K562 (cell line): ENCODE measurements around the gene GPR37L1. TPM values are rescaled to one million over a fixed set of nuclear protein-coding genes. Genes with fewer than 3 reads are reported as not detected.

ENCODE experiments used
- ATAC-seq: fragments of 200-7000 bp; cut with Tn5 transposase; 3 replicates; pipeline ENCODE4 v1.9.1; 2020; ENCODE audit warnings: moderate library complexity
- BruUV-seq: library from RNA; stranded (reverse); fragments of 400-500 nt; replicated peaks from 2 replicates; lab custom pipeline; 2021; lab: Mats Ljungman, UMichigan
- CTCF ChIA-PET: fragments of 300-600 bp; formaldehyde crosslinking; extraction: SDS; loops from one replicate; lab custom pipeline; 2021; ENCODE audit warnings: low intra/inter-chr PET ratio; lab: Yijun Ruan, JAX
- POLR2A ChIA-PET: fragments of 300-600, 350-650 bp; sonication (Branson Sonifier 250); formaldehyde crosslinking; extraction: SDS; loops from one replicate; lab custom pipeline; 2021; ENCODE audit warnings: antibody characterized with exemption, inconsistent platforms; lab: Yijun Ruan, JAX
- DNase-seq, 4 experiments: peaks; one replicate each; pipeline versions ENCODE4 v3.0.0 to v3.0.0-alpha.2; 2011 to 2018; ENCODE audit warnings: low spot score in 3 of 4, mixed read lengths in 3 of 4; ENCODE audit errors: extremely low read depth in 1 of 4
- FAIRE-seq: peaks from 2 replicates; lab custom pipeline; 2011; peaks lifted over from hg19 to GRCh38; lab: Jason Lieb, UNC
- H2AFZ ChIP-seq: 2 replicates; pipeline ENCODE4 v1.6.0; 2011; ENCODE audit warnings: low read depth, low read length, control low read depth, inconsistent platforms
- H3K27ac ChIP-seq: fragments of 200-600 bp; 3 replicates; pipeline ENCODE4 v1.8.0; 2011; ENCODE audit warnings: low read depth, mild to moderate bottlenecking, control low read depth, inconsistent platforms, low read length, moderate library complexity, mixed read lengths; ENCODE audit errors: extremely low read depth
- H3K27me3 ChIP-seq, 2 experiments: fragments of 300-600 bp in 1 of 2; 2 replicates in 1 of 2; 3 replicates in 1 of 2; pipeline versions ENCODE4 v1.6.0 to v1.8.0; 2011; ENCODE audit warnings: inconsistent platforms in 2 of 2, low read length in 2 of 2, mild to moderate bottlenecking in 1 of 2, mixed read lengths in 1 of 2, moderate library complexity in 1 of 2; ENCODE audit not compliant: control insufficient read depth in 2 of 2, insufficient read depth in 2 of 2
- H3K36me3 ChIP-seq: fragments of 300-600 bp; 3 replicates; pipeline ENCODE4 v1.8.0; 2011; ENCODE audit warnings: mild to moderate bottlenecking, low read length, inconsistent platforms; ENCODE audit not compliant: control insufficient read depth, insufficient read depth
- H3K4me1 ChIP-seq, 2 experiments: fragments of 200-600 bp in 1 of 2; replicated peaks in 1 of 2; 2 replicates in 1 of 2; 3 replicates in 1 of 2; pipeline versions ENCODE4 v1.5.1 to v1.8.0; 2011; ENCODE audit warnings: inconsistent platforms in 2 of 2, low read length in 2 of 2, mild to moderate bottlenecking in 1 of 2, mixed read lengths in 1 of 2, moderate library complexity in 1 of 2; ENCODE audit not compliant: control insufficient read depth in 2 of 2, insufficient read depth in 2 of 2
- H3K4me2 ChIP-seq: 2 replicates; pipeline ENCODE4 v1.6.1; 2011; ENCODE audit warnings: low read length, control low read depth, inconsistent platforms, mixed read lengths; ENCODE audit not compliant: insufficient read depth
- H3K4me3 ChIP-seq: fragments of 200-600 bp; sonication (generic), shearing (Covaris generic); 2 replicates; pipeline ENCODE4 v1.5.1; 2016; ENCODE audit warnings: control low read depth, inconsistent platforms
- H3K79me2 ChIP-seq: fragments of 200-600 bp; 3 replicates; pipeline ENCODE4 v1.8.0; 2011; ENCODE audit warnings: low read length, inconsistent platforms; ENCODE audit not compliant: control insufficient read depth, insufficient read depth
- H3K9ac ChIP-seq, 2 experiments: 2 replicates each; pipeline versions ENCODE4 v1.6.0 to v1.6.1; 2011; ENCODE audit warnings: low read depth in 2 of 2, low read length in 2 of 2, control low read depth in 1 of 2, inconsistent platforms in 1 of 2, mild to moderate bottlenecking in 1 of 2, mixed read lengths in 1 of 2; ENCODE audit not compliant: insufficient read depth in 1 of 2
- H3K9me1 ChIP-seq: one replicate; pipeline ENCODE4 v1.6.0; 2011; ENCODE audit warnings: inconsistent platforms, mild to moderate bottlenecking, low read length, moderate library complexity; ENCODE audit not compliant: control insufficient read depth, insufficient read depth
- H3K9me3 ChIP-seq: replicated peaks from 2 replicates; pipeline ENCODE4 v1.5.1; 2011; ENCODE audit warnings: low read depth, low read length, inconsistent platforms; ENCODE audit not compliant: control insufficient read depth, insufficient read depth
- H4K20me1 ChIP-seq: replicated peaks from 2 replicates; pipeline ENCODE4 v1.6.1; 2011; ENCODE audit warnings: low read length, inconsistent platforms, mixed read lengths; ENCODE audit not compliant: control insufficient read depth, insufficient read depth
- BMI1 ChIP-seq: fragments of 150-350 bp; IDR thresholded peaks from 2 replicates; pipeline ENCODE4 v1.6.1; 2014; ENCODE audit warnings: low read length
- COPS2 ChIP-seq: fragments of 450-650 bp; conservative IDR thresholded peaks from 2 replicates; pipeline ENCODE4 v1.6.1; 2016; ENCODE audit warnings: mild to moderate bottlenecking, moderate library complexity
- DLX4 ChIP-seq: fragments of 250-450 bp; sonication (Bioruptor Pico); IDR thresholded peaks from 2 replicates; pipeline ENCODE4 v1.6.1; 2021; ENCODE audit warnings: mild to moderate bottlenecking
- NCOA4 ChIP-seq: fragments of 450-650 bp; IDR thresholded peaks from 2 replicates; pipeline ENCODE4 v1.6.1; 2018; ENCODE audit warnings: mild to moderate bottlenecking; ENCODE audit not compliant: partially characterized antibody
- RB1 ChIP-seq: fragments of 450-650 bp; IDR thresholded peaks from 2 replicates; pipeline ENCODE4 v1.6.1; 2017; ENCODE audit warnings: low read depth, mild to moderate bottlenecking
- SAFB ChIP-seq: fragments of 200-400 bp; formaldehyde crosslinking; IDR thresholded peaks from 2 replicates; pipeline ENCODE4 v1.6.1; 2017; ENCODE audit warnings: low read depth, low read length, borderline replicate concordance
- ZBTB11 ChIP-seq, 3 experiments: fragments of 200-800 bp in 1 of 3; fragments of 250-450 bp in 1 of 3; fragments of 450-650 bp in 1 of 3; sonication (Bioruptor Pico) in 1 of 3; sonication (Bioruptor generic) in 1 of 3; formaldehyde crosslinking in 1 of 3; IDR thresholded peaks; 2 replicates each; pipeline versions ENCODE4 v1.6.1 to v1.8.0; 2016 to 2022; ENCODE audit warnings: mild to moderate bottlenecking in 2 of 3, missing genetic modification characterization in 2 of 3, missing compliant biosample characterization in 1 of 3, moderate library complexity in 1 of 3
- ZHX1 ChIP-seq: fragments of 150-350 bp; conservative IDR thresholded peaks from 2 replicates; pipeline ENCODE4 v1.6.1; 2014; ENCODE audit warnings: low read length
- WGBS: fragments of 100-300 bp; shearing (Covaris generic); methylation state at CpG from one replicate; pipeline ENCODE4 v1.1.6; 2016; ENCODE audit warnings: low coverage, mixed read lengths; ENCODE audit not compliant: insufficient coverage; ENCODE audit errors: missing lambda C conversion rate; 5-methylcytosine and 5-hydroxymethylcytosine counted together
- in situ Hi-C: fragments of 300-500 bp; cut with MboI; formaldehyde crosslinking; loops from 4 replicates; pipeline ENCODE4 v1.15.0; 2018; ENCODE audit warnings: inconsistent platforms, mixed read lengths
- intact Hi-C: fragments of 100-400 bp; cut with micrococcal nuclease; formaldehyde crosslinking; loops from 2 replicates; pipeline ENCODE4 v1.14.2; 2022
- polyA plus RNA-seq, 8 experiments: library from polyadenylated mRNA; depleted of rRNA in 4 of 8; stranded (reverse) in 5 of 8; unstranded in 3 of 8; fragments of >200 nt; fragmentation: Nextera tagmentation in 2 of 8; fragmentation: Illumina TruSeq in 1 of 8; extraction: Ambion mirVana in 2 of 8; extraction: Trizol in 1 of 8; gene quantifications; 2 replicates each; pipeline versions ENCODE4 v1.2.1 to v1.2.3, GENCODE V29; 2011 to 2014; ENCODE audit warnings: inconsistent platforms in 1 of 8, missing spikeins in 1 of 8
- total RNA-seq, 7 experiments: library from RNA; depleted of rRNA in 6 of 7; stranded (reverse); fragments of >200 nt in 6 of 7; fragmentation: Illumina TruSeq in 2 of 7; extraction: Trizol in 2 of 7; gene quantifications; 2 replicates each; pipeline versions ENCODE4 v1.2.1 to v1.2.3, GENCODE V29; 2011 to 2021; ENCODE audit warnings: low replicate concordance in 1 of 7

GPR37L1 gene
- total and polyA plus RNA-seq, 9 of the 15 experiments (the other 6 are each of a cell fraction or from before 2014, with no cell fraction given), result not detected

- peaks cover 0 to 21% of the 10 kb centered on the region in 2 experiments; a peak in 2 of 5 replicates for H3K4me1 ChIP-seq
- in situ Hi-C loops, result no loop called here
- no peak overlapping the region for H2AFZ ChIP-seq
- H4K20me1 ChIP-seq, result peaks cover 7% of the 10 kb centered on the region
- no peak overlapping the region for H3K27ac ChIP-seq
- H3K27me3 ChIP-seq, result peaks cover 0 to 3% of the 10 kb centered on the region in 2 experiments; a peak in 2 of 5 replicates
- no peak overlapping the region for H3K9ac ChIP-seq
- FAIRE-seq, result no peak
- intact Hi-C loops, result no loop called here
- no peak for DNase-seq
- H3K9me3 ChIP-seq, result no peaks in the 10 kb centered on the region
- H3K79me2 ChIP-seq, result no peaks in the 10 kb centered on the region
- H3K36me3 ChIP-seq, result peaks cover 43% of the 10 kb centered on the region; the same call in 2 of the 3 replicates
- POLR2A ChIA-PET, result interaction anchor here (0.6 to 1.3 kb wide), 4 partner anchors 22 to 238 kb away, joined by 3 to 4 read pairs (median 4); no protein-coding TSS in a partner anchor
- H3K9me1 ChIP-seq, result no peaks in the 10 kb centered on the region
- no TSS peak for BruUV-seq
- CTCF ChIA-PET, result interaction anchor here (1.6 to 3.5 kb wide), 2 partner anchors 13 to 133 kb away, joined by 3 to 32 read pairs; no protein-coding TSS in a partner anchor
- TF ChIP-seq COPS2, result no peak
- TF ChIP-seq SAFB, result no peak
- no peak for TF ChIP-seq NCOA4
- TF ChIP-seq ZBTB11 (CRISPR knock-in tag; IDR thresholded peaks at IDR 0.05), result no peak
- no peak for TF ChIP-seq RB1
- no peak for TF ChIP-seq DLX4 (CRISPR knock-in tag)
- TF ChIP-seq BMI1, result no peak
- TF ChIP-seq ZHX1, result no peak
- no peak for ATAC-seq
- 65% methylated on average over 5 of the region's 8 CpGs for WGBS
- H3K4me2 ChIP-seq, result no peak overlapping the region
- no peak overlapping the region for H3K4me3 ChIP-seq
These were observed 10.8 kb downstream of the GPR37L1 start for GRCh38 chr1:202133496-202133895.
